AML-193 (cell line): ENCODE data around the gene TSPAN32.
"Not testable (repeated sequence)": the region's sequence is repeated elsewhere in the genome, so short reads cannot be mapped to it uniquely, and the experiment has no call there.

ENCODE experiments used
- DNase-seq, 2 experiments: peaks; one replicate each; lab custom pipeline; 2025; lab: John Stamatoyannopoulos, UW

Gene TSPAN32

GRCh38 chr11:2267306-2267850, 34.4 kb upstream of the TSPAN32 start:
- no peak for DNase-seq

GRCh38 chr11:2267851-2268728, 33.7 kb upstream of the TSPAN32 start:
- DNase-seq, result no peak

GRCh38 chr11:2268729-2269600, 32.8 kb upstream of the TSPAN32 start:
- DNase-seq, result peak; percentile 75 to 80

GRCh38 chr11:2269601-2270321, 32.1 kb upstream of the TSPAN32 start:
- peak in 1 of 2 experiments; percentile 15 for DNase-seq

GRCh38 chr11:2270322-2271076, 31.3 kb upstream of the TSPAN32 start, which contains the start of gene ASCL2:
Gene ASCL2 (minus strand): TSS chr11:2270588. CDS start chr11:2270332, 256 bp downstream.
- DNase-seq, result no peak

GRCh38 chr11:2271077-2271326, 30.8 kb upstream of the TSPAN32 start:
- peak; percentile 43 to 64 for DNase-seq

- DNase-seq, result no peak
Measured at GRCh38 chr11:2271327-2272227, 30.2 kb upstream of the TSPAN32 start.

- no peak for DNase-seq
Measured at GRCh38 chr11:2272228-2272945, 29.4 kb upstream of the TSPAN32 start.

- no peak for DNase-seq
Measured at GRCh38 chr11:2272946-2273280, 28.9 kb upstream of the TSPAN32 start.

- DNase-seq, result no peak
Measured at GRCh38 chr11:2273311-2273710, 28.5 kb upstream of the TSPAN32 start.

- no peak for DNase-seq
Measured at GRCh38 chr11:2273771-2274170, 28.0 kb upstream of the TSPAN32 start.

- no peak for DNase-seq
Measured at GRCh38 chr11:2275334-2276279, 26.2 kb upstream of the TSPAN32 start.

- no peak for DNase-seq
Measured at GRCh38 chr11:2276280-2277007, 25.4 kb upstream of the TSPAN32 start.

GRCh38 chr11:2277008-2277346, 24.8 kb upstream of the TSPAN32 start:
- DNase-seq, result no peak

GRCh38 chr11:2277933-2278523, 23.8 kb upstream of the TSPAN32 start:
- no peak for DNase-seq

GRCh38 chr11:2280208-2280607, 21.6 kb upstream of the TSPAN32 start:
- no peak for DNase-seq

GRCh38 chr11:2286350-2286749, 15.5 kb upstream of the TSPAN32 start:
- not testable (repeated sequence) for DNase-seq

GRCh38 chr11:2287091-2287490, 14.7 kb upstream of the TSPAN32 start:
- peak; percentile 33 to 34 for DNase-seq
